ENCODE measurements around the gene TRIM10.
"Not testable (repeated sequence)": the region's sequence is repeated elsewhere in the genome, so short reads cannot be mapped to it uniquely, and the experiment has no call there.

Gene TRIM10

DNA sequence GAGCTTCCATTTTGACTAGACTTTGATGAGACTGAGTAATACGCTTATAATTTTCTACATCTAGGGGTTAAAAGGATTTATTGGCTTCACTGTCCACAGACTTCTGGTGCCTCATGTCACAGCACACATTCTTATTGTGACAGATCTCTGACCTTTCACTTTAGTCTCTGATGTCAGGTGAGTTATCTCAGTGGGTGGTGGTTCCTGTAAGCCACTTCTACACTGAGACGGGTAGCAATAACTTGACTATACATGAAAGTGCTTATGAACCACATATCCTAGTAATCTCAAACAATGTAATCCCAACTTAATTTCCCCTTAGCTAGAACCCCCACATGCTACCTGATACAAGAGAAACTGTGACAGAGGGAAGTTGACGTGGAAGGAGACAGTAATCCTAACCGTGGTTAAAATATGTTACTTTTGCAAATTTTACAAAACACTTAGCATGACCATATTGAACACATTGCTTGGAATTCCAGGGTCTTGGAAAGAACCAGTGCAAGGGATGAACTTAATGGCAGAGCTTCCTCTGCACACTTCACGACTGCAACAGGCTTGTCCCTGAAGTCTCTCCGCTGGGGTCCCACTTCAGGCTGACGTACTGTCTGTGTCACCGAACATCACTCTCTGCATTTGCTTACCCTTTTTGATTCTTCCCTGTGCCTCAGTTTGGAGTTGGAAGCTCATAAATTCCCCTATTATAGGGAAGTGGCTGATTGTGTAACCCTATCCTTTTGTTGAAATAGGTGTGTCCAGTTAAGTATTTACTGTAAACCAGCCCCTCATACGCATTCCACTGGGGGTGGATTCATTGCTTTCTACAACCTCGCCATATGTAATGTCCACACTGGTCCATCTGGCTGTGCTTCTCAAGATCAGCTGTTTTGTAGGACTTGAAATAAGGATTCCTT, 31.5 kb downstream of the TRIM10 start:
- no peaks in the 10 kb centered on the region for H3K36me3 ChIP-seq (ENCODE audit: control insufficient read depth, insufficient read depth, low read length)
- H3K9me3 ChIP-seq (ENCODE audit: control insufficient read depth, low read length) = no peaks in the 10 kb centered on the region
- no peak overlapping the region for H3K27ac ChIP-seq (ENCODE audit: insufficient read depth, low read depth, low read length, poor library complexity, severe bottlenecking)
- H3K4me1 ChIP-seq (ENCODE audit: control insufficient read depth, insufficient read depth, low read length) = no peaks in the 10 kb centered on the region
- WGBS, 2 experiments = 79 to 83% methylated on average over 10 of the region's 10 CpGs
- H3K27me3 ChIP-seq (ENCODE audit: control insufficient read depth, insufficient read depth, low read length, poor library complexity, severe bottlenecking) = peaks cover 88% of the 10 kb centered on the region
- no peak overlapping the region for H3K4me3 ChIP-seq (ENCODE audit: insufficient read depth, low read depth, low read length)

- no peak overlapping the region for H3K27ac ChIP-seq (ENCODE audit: insufficient read depth, low read depth, low read length, poor library complexity, severe bottlenecking)
- H3K4me1 ChIP-seq (ENCODE audit: control insufficient read depth, insufficient read depth, low read length) = no peaks in the 10 kb centered on the region
- H3K9me3 ChIP-seq (ENCODE audit: control insufficient read depth, low read length) = no peaks in the 10 kb centered on the region
- H3K36me3 ChIP-seq (ENCODE audit: control insufficient read depth, insufficient read depth, low read length) = no peaks in the 10 kb centered on the region
- 1 to 2% methylated on average over 50 of the region's 50 CpGs for WGBS, 2 experiments
- H3K4me3 ChIP-seq (ENCODE audit: insufficient read depth, low read depth, low read length) = peak overlapping the region; percentile 0
- peaks cover 88% of the 10 kb centered on the region for H3K27me3 ChIP-seq (ENCODE audit: control insufficient read depth, insufficient read depth, low read length, poor library complexity, severe bottlenecking)
Measured at GRCh38 chr6:30127238-30128093, 33.5 kb downstream of the TRIM10 start.

GRCh38 chr6:30122515-30122914, 38.5 kb downstream of the TRIM10 start:
- Histone ChIP-seq H3K4me3 (ENCODE audit: insufficient read depth, low read depth, low read length) (no peak overlapping the region), H3K4me1 (ENCODE audit: control insufficient read depth, insufficient read depth, low read length) (no peaks in the 10 kb centered on the region), H3K27ac (ENCODE audit: insufficient read depth, low read depth, low read length, poor library complexity, severe bottlenecking) (no peak overlapping the region), H3K36me3 (ENCODE audit: control insufficient read depth, insufficient read depth, low read length) (no peaks in the 10 kb centered on the region), H3K27me3 (ENCODE audit: control insufficient read depth, insufficient read depth, low read length, poor library complexity, severe bottlenecking) (peaks cover 38% of the 10 kb centered on the region), H3K9me3 (ENCODE audit: control insufficient read depth, low read length) (no peaks in the 10 kb centered on the region)
- 48% methylated on average over 2 of the region's 2 CpGs for WGBS, 2 experiments

GRCh38 chr6:30121446-30122366, 39.3 kb downstream of the TRIM10 start:
- 87 to 92% methylated on average over 9 to 10 of the region's 10 CpGs for WGBS, 2 experiments
- Histone ChIP-seq H3K27me3 (ENCODE audit: control insufficient read depth, insufficient read depth, low read length, poor library complexity, severe bottlenecking) (peaks cover 30% of the 10 kb centered on the region), H3K4me1 (ENCODE audit: control insufficient read depth, insufficient read depth, low read length) (no peaks in the 10 kb centered on the region), H3K36me3 (ENCODE audit: control insufficient read depth, insufficient read depth, low read length) (no peaks in the 10 kb centered on the region), H3K4me3 (ENCODE audit: insufficient read depth, low read depth, low read length) (no peak overlapping the region), H3K27ac (ENCODE audit: insufficient read depth, low read depth, low read length, poor library complexity, severe bottlenecking) (no peak overlapping the region), H3K9me3 (ENCODE audit: control insufficient read depth, low read length) (no peaks in the 10 kb centered on the region)

GRCh38 chr6:30118691-30119090, 42.3 kb downstream of the TRIM10 start:
- not testable (repeated sequence) for H3K4me1 ChIP-seq (ENCODE audit: control insufficient read depth, insufficient read depth, low read length); H3K27ac ChIP-seq (ENCODE audit: insufficient read depth, low read depth, low read length, poor library complexity, severe bottlenecking); H3K4me3 ChIP-seq (ENCODE audit: insufficient read depth, low read depth, low read length); H3K36me3 ChIP-seq (ENCODE audit: control insufficient read depth, insufficient read depth, low read length); H3K9me3 ChIP-seq (ENCODE audit: control insufficient read depth, low read length)
- WGBS, 2 experiments = 89 to 97% methylated on average over 3 to 5 of the region's 5 CpGs
- H3K27me3 ChIP-seq (ENCODE audit: control insufficient read depth, insufficient read depth, low read length, poor library complexity, severe bottlenecking) = peaks cover 13% of the 10 kb centered on the region

DNA sequence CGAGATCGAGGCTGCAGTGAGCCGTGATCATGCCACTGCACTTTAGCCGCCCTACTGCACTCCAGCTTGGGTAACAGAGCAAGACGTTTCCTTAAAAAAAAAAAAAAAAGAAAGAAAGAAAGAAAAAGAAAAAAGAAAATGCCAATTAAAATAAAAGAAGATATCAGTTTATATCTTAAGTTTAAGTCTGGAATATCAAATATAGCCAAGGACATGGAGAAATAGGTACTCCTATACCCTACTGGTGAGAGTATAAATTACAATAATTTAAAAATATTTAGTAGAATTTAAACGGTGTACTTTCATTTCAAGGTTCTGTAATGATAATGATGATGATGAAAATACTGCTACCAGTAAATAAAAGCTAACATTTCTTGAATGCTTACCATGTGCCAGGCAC, 44.3 kb downstream of the TRIM10 start:
- no peak overlapping the region for H3K4me3 ChIP-seq (ENCODE audit: insufficient read depth, low read depth, low read length)
- no peak overlapping the region for H3K27ac ChIP-seq (ENCODE audit: insufficient read depth, low read depth, low read length, poor library complexity, severe bottlenecking)
- H3K4me1 ChIP-seq (ENCODE audit: control insufficient read depth, insufficient read depth, low read length) = no peaks in the 10 kb centered on the region
- no peaks in the 10 kb centered on the region for H3K9me3 ChIP-seq (ENCODE audit: control insufficient read depth, low read length)
- 92 to 95% methylated on average over 4 to 6 of the region's 6 CpGs for WGBS, 2 experiments
- H3K36me3 ChIP-seq (ENCODE audit: control insufficient read depth, insufficient read depth, low read length) = no peaks in the 10 kb centered on the region
- peaks cover 28% of the 10 kb centered on the region for H3K27me3 ChIP-seq (ENCODE audit: control insufficient read depth, insufficient read depth, low read length, poor library complexity, severe bottlenecking)

DNA sequence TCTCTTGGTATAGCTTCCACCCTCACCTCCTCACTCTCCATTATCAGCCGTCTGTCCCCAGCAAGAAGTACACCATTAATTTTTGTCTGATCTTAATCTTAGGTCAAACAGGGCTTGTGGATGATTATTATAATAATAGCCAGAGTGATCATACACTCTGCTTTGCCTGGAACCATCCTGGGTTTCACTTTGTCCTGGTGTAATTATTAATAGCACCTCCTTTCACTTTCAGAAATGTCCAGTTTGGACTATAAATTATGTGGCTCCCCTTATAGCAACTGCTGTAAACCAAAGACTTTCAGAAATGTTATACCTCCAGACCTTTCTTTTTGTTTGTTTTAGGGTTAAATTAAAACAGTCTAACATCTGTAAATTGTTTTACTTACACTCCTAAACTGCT, 47.2 kb downstream of the TRIM10 start:
- Histone ChIP-seq H3K27ac (ENCODE audit: insufficient read depth, low read depth, low read length, poor library complexity, severe bottlenecking) (no peak overlapping the region), H3K4me3 (ENCODE audit: insufficient read depth, low read depth, low read length) (no peak overlapping the region), H3K36me3 (ENCODE audit: control insufficient read depth, insufficient read depth, low read length) (no peaks in the 10 kb centered on the region), H3K4me1 (ENCODE audit: control insufficient read depth, insufficient read depth, low read length) (no peaks in the 10 kb centered on the region), H3K9me3 (ENCODE audit: control insufficient read depth, low read length) (no peaks in the 10 kb centered on the region), H3K27me3 (ENCODE audit: control insufficient read depth, insufficient read depth, low read length, poor library complexity, severe bottlenecking) (peaks cover 45% of the 10 kb centered on the region)
- 88% methylated on average over 1 of the region's 1 CpG; no CpG with 5 or more reads in 1 of the 2 experiments for WGBS, 2 experiments

- H3K27me3 ChIP-seq (ENCODE audit: control insufficient read depth, insufficient read depth, low read length, poor library complexity, severe bottlenecking) = peaks cover 45% of the 10 kb centered on the region
- no peak within 1 kb of the TSS for H3K4me3 ChIP-seq (ENCODE audit: insufficient read depth, low read depth, low read length)
- WGBS, 2 experiments = 86 to 87% methylated on average over 3 of the region's 3 CpGs
- H3K36me3 ChIP-seq (ENCODE audit: control insufficient read depth, insufficient read depth, low read length) = no peaks in the 10 kb centered on the region
- no peak within 1 kb of the TSS for H3K27ac ChIP-seq (ENCODE audit: insufficient read depth, low read depth, low read length, poor library complexity, severe bottlenecking)
- H3K4me1 ChIP-seq (ENCODE audit: control insufficient read depth, insufficient read depth, low read length) = no peaks in the 10 kb centered on the region
- no peaks in the 10 kb centered on the region for H3K9me3 ChIP-seq (ENCODE audit: control insufficient read depth, low read length)
Measured at GRCh38 chr6:30113003-30113759, 47.8 kb downstream of the TRIM10 start, which contains the start of gene TRIM31. Gene TRIM31, minus strand, starts transcription at chr6:30113090. Its CDS starts 285 bp downstream, at chr6:30112805.

GRCh38 chr6:30112402-30112994, 48.5 kb downstream of the TRIM10 start:
- H3K36me3 ChIP-seq (ENCODE audit: control insufficient read depth, insufficient read depth, low read length) = no peaks in the 10 kb centered on the region
- H3K4me1 ChIP-seq (ENCODE audit: control insufficient read depth, insufficient read depth, low read length) = no peaks in the 10 kb centered on the region
- H3K9me3 ChIP-seq (ENCODE audit: control insufficient read depth, low read length) = no peaks in the 10 kb centered on the region
- H3K27me3 ChIP-seq (ENCODE audit: control insufficient read depth, insufficient read depth, low read length, poor library complexity, severe bottlenecking) = peaks cover 49% of the 10 kb centered on the region
- H3K4me3 ChIP-seq (ENCODE audit: insufficient read depth, low read depth, low read length) = no peak overlapping the region
- WGBS, 2 experiments = 81 to 82% methylated on average over 10 of the region's 10 CpGs
- no peak overlapping the region for H3K27ac ChIP-seq (ENCODE audit: insufficient read depth, low read depth, low read length, poor library complexity, severe bottlenecking)

All from ectodermal cell (in vitro differentiated cells).